SK-N-SH (cell line): ENCODE results near the gene EVC. TPM values are rescaled to one million over a fixed set of nuclear protein-coding genes. Genes with fewer than 3 reads are reported as not detected.

Experiments used
- CTCF ChIA-PET: fragments of 300-600, 350-600 bp; formaldehyde crosslinking; extraction: SDS; loops from one replicate; lab custom pipeline; 2021; lab: Yijun Ruan, JAX
- POLR2A ChIA-PET: fragments of 350-600 bp; sonication (Branson Sonifier 250); formaldehyde crosslinking; extraction: SDS; loops from one replicate; lab custom pipeline; 2020; ENCODE audit warnings: antibody characterized with exemption, inconsistent platforms; lab: Yijun Ruan, JAX
- DNase-seq: peaks from one replicate; pipeline ENCODE4 v3.0.0; 2012
- H2AFZ ChIP-seq: fragments of 200-600 bp; sonication (generic); 2 replicates; pipeline ENCODE4 v1.8.1; 2016; ENCODE audit warnings: antibody characterized with exemption, mild to moderate bottlenecking, low read depth
- H3F3A ChIP-seq: fragments of 200-600 bp; sonication (generic); replicated peaks from 2 replicates; pipeline ENCODE3; 2016; ENCODE audit warnings: antibody characterized with exemption, mild to moderate bottlenecking; ENCODE audit not compliant: insufficient read depth
- H3K27ac ChIP-seq, 2 experiments: fragments of 200-500 bp in 1 of 2; fragments of 200-600 bp in 1 of 2; sonication (Bioruptor generic) in 1 of 2; sonication (generic), shearing (Covaris generic) in 1 of 2; 2 replicates each; pipeline versions ENCODE4 v1.5.1 to v1.6.1; 2014 to 2016; ENCODE audit warnings: low read depth in 2 of 2, inconsistent platforms in 1 of 2, low read length in 1 of 2, mild to moderate bottlenecking in 1 of 2, mixed read lengths in 1 of 2
- H3K27me3 ChIP-seq: fragments of 200-600 bp; sonication (generic), shearing (Covaris generic); 2 replicates; pipeline ENCODE4 v1.6.1; 2016; ENCODE audit warnings: mixed run types; ENCODE audit not compliant: insufficient read depth
- H3K36me3 ChIP-seq, 2 experiments: fragments of 200-500 bp in 1 of 2; fragments of 200-600 bp in 1 of 2; sonication (Bioruptor generic) in 1 of 2; sonication (generic) in 1 of 2; replicated peaks in 1 of 2; 2 replicates each; pipeline versions ENCODE3 to v1.5.1; 2014 to 2016; ENCODE audit warnings: low read length in 1 of 2, mild to moderate bottlenecking in 1 of 2; ENCODE audit not compliant: insufficient read depth in 2 of 2, control insufficient read depth in 1 of 2
- H3K4me1 ChIP-seq, 2 experiments: fragments of 200-500 bp in 1 of 2; fragments of 200-600 bp in 1 of 2; sonication (Bioruptor generic) in 1 of 2; sonication (generic), shearing (Covaris generic) in 1 of 2; 2 replicates each; pipeline versions ENCODE4 v1.5.1 to v1.6.1; 2014 to 2016; ENCODE audit warnings: low read depth in 1 of 2, low read length in 1 of 2, mixed run types in 1 of 2; ENCODE audit not compliant: insufficient read depth in 2 of 2, control insufficient read depth in 1 of 2
- H3K4me2 ChIP-seq: fragments of 200-600 bp; sonication (generic), shearing (Covaris generic); 2 replicates; pipeline ENCODE4 v1.6.1; 2017; ENCODE audit warnings: mixed run types
- H3K4me3 ChIP-seq, 2 experiments: fragments of 200-500 bp in 1 of 2; fragments of 200-600 bp in 1 of 2; sonication (Bioruptor generic) in 1 of 2; sonication (generic), shearing (Covaris generic) in 1 of 2; 2 replicates each; pipeline versions ENCODE4 v1.5.1 to v1.8.1; 2014 to 2016; ENCODE audit warnings: low read depth in 2 of 2, inconsistent platforms in 1 of 2, low read length in 1 of 2, mild to moderate bottlenecking in 1 of 2, mixed read lengths in 1 of 2, moderate library complexity in 1 of 2
- H3K79me2 ChIP-seq: fragments of 200-600 bp; sonication (generic); 2 replicates; pipeline ENCODE4 v1.8.1; 2017; ENCODE audit warnings: mild to moderate bottlenecking; ENCODE audit not compliant: insufficient read depth
- H3K9ac ChIP-seq: fragments of 200-600 bp; sonication (generic); 2 replicates; pipeline ENCODE4 v1.6.1; 2017; ENCODE audit warnings: mixed run types
- H3K9me2 ChIP-seq: fragments of 200-600 bp; sonication (generic); 2 replicates; pipeline ENCODE4 v1.6.1; 2017; ENCODE audit warnings: mixed run types
- H3K9me3 ChIP-seq: fragments of 200-600 bp; sonication (generic); 2 replicates; pipeline ENCODE4 v1.6.1; 2017; ENCODE audit warnings: mixed run types, mild to moderate bottlenecking, moderate library complexity
- H4K20me1 ChIP-seq: fragments of 200-600 bp; sonication (generic); 2 replicates; pipeline ENCODE4 v1.6.1; 2017; ENCODE audit warnings: mild to moderate bottlenecking, mixed run types; ENCODE audit not compliant: insufficient read depth
- ELF1 ChIP-seq: IDR thresholded peaks from 2 replicates; pipeline ENCODE4 v1.4.0; 2012
- EZH2phosphoT487 ChIP-seq: fragments of 200-600 bp; sonication (generic); IDR thresholded peaks from 2 replicates; pipeline ENCODE4 v1.6.1; 2017; ENCODE audit warnings: low read depth, mixed run types, mild to moderate bottlenecking, antibody characterized with exemption, moderate library complexity, borderline replicate concordance
- FOXM1 ChIP-seq: IDR thresholded peaks from 2 replicates; pipeline ENCODE4 v1.4.0; 2012; ENCODE audit warnings: low read depth, mild to moderate bottlenecking
- GABPA ChIP-seq: IDR thresholded peaks from 2 replicates; pipeline ENCODE4 v1.4.0; 2012; ENCODE audit warnings: low read depth, mild to moderate bottlenecking
- GATA2 ChIP-seq: sonication (generic); formaldehyde crosslinking; IDR thresholded peaks from 2 replicates; pipeline ENCODE4 v1.5.0; 2020; ENCODE audit warnings: mild to moderate bottlenecking, missing genetic modification reagents
- JUND ChIP-seq: IDR thresholded peaks from 2 replicates; pipeline ENCODE4 v1.4.0; 2012
- MXI1 ChIP-seq: IDR thresholded peaks from 2 replicates; pipeline ENCODE4 v1.6.1; 2012; ENCODE audit warnings: mild to moderate bottlenecking, low read depth, low read length, improper control_type of control experiment
- POLR2AphosphoS5 ChIP-seq: IDR thresholded peaks from 2 replicates; pipeline ENCODE4 v1.6.1; 2012; ENCODE audit warnings: low read depth, low read length
- RFX5 ChIP-seq: IDR thresholded peaks from 2 replicates; pipeline ENCODE4 v1.6.1; 2012; ENCODE audit warnings: mild to moderate bottlenecking, improper control_type of control experiment, low read length
- RXRA ChIP-seq: IDR thresholded peaks from 2 replicates; pipeline ENCODE4 v1.4.0; 2012; ENCODE audit warnings: low read depth, mild to moderate bottlenecking, borderline replicate concordance
- SMC3 ChIP-seq: IDR thresholded peaks from 2 replicates; pipeline ENCODE4 v1.6.1; 2012; ENCODE audit warnings: low read depth, low read length, improper control_type of control experiment
- YY1 ChIP-seq: IDR thresholded peaks from 2 replicates; pipeline ENCODE4 v1.4.0; 2012; ENCODE audit warnings: low read depth, mild to moderate bottlenecking
- WGBS: methylation state at CpG from one replicate; pipeline ENCODE4 v1.1.6; 2017; ENCODE audit warnings: low lambda C conversion rate; 5-methylcytosine and 5-hydroxymethylcytosine counted together
- polyA plus RNA-seq, 3 experiments: library from polyadenylated mRNA; depleted of rRNA; stranded (reverse); fragments of >200 nt; gene quantifications; 2 replicates each; pipeline ENCODE4 v1.2.3, GENCODE V29; 2012
- TF ChIP-seq, protein P1 (sequence below): IDR thresholded peaks from 2 replicates; pipeline ENCODE4 v1.4.0; 2012; ENCODE audit warnings: low read depth, borderline replicate concordance
- TF ChIP-seq, protein P2 (sequence below): IDR thresholded peaks from 2 replicates; pipeline ENCODE4 v1.4.0; 2012; ENCODE audit warnings: low read depth, borderline replicate concordance
- TF ChIP-seq, protein P3 (sequence below): IDR thresholded peaks from 2 replicates; pipeline ENCODE4 v1.6.1; 2012; ENCODE audit warnings: mild to moderate bottlenecking, low read depth, low read length, moderate library complexity
- TF ChIP-seq, protein P4 (sequence below): fragments of 150-350 bp; IDR thresholded peaks from 2 replicates; pipeline ENCODE4 v1.6.1; 2017; ENCODE audit warnings: antibody characterized with exemption, low read length, low read depth, borderline replicate concordance

Gene EVC
- polyA plus RNA-seq, 1 of the 3 experiments (the other 2 are of a cell fraction), result 3.8 TPM

DNA sequence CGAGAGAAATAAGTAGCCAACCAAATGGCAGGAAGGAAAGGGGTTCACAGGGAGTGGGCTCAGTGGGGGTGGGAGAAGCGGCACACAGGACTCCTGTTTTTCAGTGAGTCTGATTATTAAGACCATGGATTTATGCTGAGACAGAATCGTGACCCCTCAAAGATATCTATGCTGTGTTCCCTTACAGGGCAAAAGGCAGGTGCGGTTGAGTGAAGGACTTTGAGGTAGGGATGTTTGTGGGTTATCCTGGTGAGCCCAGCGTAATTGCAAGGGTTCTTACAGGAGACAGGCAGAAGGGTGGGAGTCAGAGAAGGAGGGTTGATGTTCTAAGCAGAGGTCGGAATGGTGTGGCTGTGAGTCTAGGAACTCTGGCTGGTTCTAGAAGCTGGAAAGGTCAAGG is 73.0 kb downstream of the EVC start:
- no peak for DNase-seq
- ChIA-PET POLR2A (no interaction called here), CTCF (no interaction called here)
- no peaks in the 10 kb centered on the region for H3K9me2 ChIP-seq
- H3K36me3 ChIP-seq, result peaks cover 15 to 30% of the 10 kb centered on the region in 2 experiments
- H3K9ac ChIP-seq, result no peak overlapping the region
- no peak overlapping the region for H3K4me2 ChIP-seq
- no peaks in the 10 kb centered on the region for H3F3A ChIP-seq
- H3K9me3 ChIP-seq, result no peaks in the 10 kb centered on the region
- H2AFZ ChIP-seq, result no peak overlapping the region
- H4K20me1 ChIP-seq, result no peaks in the 10 kb centered on the region
- over 99% methylated on average over 5 of the region's 6 CpGs for WGBS
- H3K27me3 ChIP-seq, result no peaks in the 10 kb centered on the region
- no peak overlapping the region for H3K4me3 ChIP-seq
- no peak overlapping the region for H3K27ac ChIP-seq
- TF ChIP-seq POLR2AphosphoS5, result no peak
- no peak for TF ChIP-seq EZH2phosphoT487
- TF ChIP-seq JUND, result no peak
- TF ChIP-seq FOXM1, result no peak
- TF ChIP-seq, protein P1, sequence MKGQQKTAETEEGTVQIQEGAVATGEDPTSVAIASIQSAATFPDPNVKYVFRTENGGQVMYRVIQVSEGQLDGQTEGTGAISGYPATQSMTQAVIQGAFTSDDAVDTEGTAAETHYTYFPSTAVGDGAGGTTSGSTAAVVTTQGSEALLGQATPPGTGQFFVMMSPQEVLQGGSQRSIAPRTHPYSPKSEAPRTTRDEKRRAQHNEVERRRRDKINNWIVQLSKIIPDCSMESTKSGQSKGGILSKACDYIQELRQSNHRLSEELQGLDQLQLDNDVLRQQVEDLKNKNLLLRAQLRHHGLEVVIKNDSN, result no peak
- no peak for TF ChIP-seq SMC3
- TF ChIP-seq GABPA, result no peak
- H3K79me2 ChIP-seq, result no peaks in the 10 kb centered on the region
- H3K4me1 ChIP-seq, result no peaks in the 10 kb centered on the region

DNA sequence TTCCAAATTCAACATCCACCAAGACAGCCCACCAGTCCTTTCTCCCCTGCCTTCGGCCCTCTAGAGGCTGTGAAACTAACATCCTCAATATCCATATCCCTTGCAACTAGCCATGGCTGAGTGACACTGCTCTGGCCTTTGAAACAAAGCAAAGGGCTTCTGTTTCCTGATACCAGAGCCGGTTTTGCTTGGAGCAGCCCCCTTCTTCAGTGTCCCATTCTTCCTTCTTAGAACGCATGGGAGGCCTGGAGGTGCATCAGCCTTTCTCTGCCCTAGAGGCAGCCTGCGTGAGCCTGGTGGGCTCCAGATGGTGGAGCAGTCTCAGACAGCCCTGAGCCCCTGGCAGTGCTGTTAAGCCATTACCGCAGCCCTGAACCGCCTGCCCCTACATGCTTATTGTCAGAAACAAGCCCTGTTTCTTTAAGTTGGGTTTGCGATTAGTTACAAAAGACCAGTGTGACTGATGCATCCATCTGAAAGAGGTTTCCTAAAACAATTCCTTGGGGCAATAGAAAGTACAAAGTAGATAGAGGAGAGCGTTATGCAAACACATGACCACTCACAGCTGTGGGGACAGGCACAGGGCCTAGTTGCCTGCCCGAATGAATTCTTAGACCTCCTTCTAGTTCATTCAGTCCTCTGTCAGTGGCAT is 74.1 kb downstream of the EVC start:
- H3K9me3 ChIP-seq, result no peaks in the 10 kb centered on the region
- H3K9me2 ChIP-seq, result no peaks in the 10 kb centered on the region
- no peak overlapping the region for H3K4me3 ChIP-seq
- H3F3A ChIP-seq, result no peaks in the 10 kb centered on the region
- 88% methylated on average over 7 of the region's 9 CpGs for WGBS
- ChIA-PET CTCF (interaction anchor here (0.9 to 2.9 kb wide), 3 partner anchors 8 to 734 kb away, joined by 3 to 12 read pairs (median 3); no protein-coding TSS in a partner anchor), POLR2A (interaction anchor here (0.7 kb wide), 1 partner anchor 437 kb away, joined by 3 read pairs; no protein-coding TSS in a partner anchor)
- H3K79me2 ChIP-seq, result no peaks in the 10 kb centered on the region
- no peak for DNase-seq
- H3K4me1 ChIP-seq, result no peaks in the 10 kb centered on the region
- no peak overlapping the region for H2AFZ ChIP-seq
- H3K27me3 ChIP-seq, result no peaks in the 10 kb centered on the region
- H4K20me1 ChIP-seq, result no peaks in the 10 kb centered on the region
- TF ChIP-seq GATA2 (CRISPR knock-in tag), result no peak
- TF ChIP-seq YY1, result no peak
- TF ChIP-seq, protein P2, sequence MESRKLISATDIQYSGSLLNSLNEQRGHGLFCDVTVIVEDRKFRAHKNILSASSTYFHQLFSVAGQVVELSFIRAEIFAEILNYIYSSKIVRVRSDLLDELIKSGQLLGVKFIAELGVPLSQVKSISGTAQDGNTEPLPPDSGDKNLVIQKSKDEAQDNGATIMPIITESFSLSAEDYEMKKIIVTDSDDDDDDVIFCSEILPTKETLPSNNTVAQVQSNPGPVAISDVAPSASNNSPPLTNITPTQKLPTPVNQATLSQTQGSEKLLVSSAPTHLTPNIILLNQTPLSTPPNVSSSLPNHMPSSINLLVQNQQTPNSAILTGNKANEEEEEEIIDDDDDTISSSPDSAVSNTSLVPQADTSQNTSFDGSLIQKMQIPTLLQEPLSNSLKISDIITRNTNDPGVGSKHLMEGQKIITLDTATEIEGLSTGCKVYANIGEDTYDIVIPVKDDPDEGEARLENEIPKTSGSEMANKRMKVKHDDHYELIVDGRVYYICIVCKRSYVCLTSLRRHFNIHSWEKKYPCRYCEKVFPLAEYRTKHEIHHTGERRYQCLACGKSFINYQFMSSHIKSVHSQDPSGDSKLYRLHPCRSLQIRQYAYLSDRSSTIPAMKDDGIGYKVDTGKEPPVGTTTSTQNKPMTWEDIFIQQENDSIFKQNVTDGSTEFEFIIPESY, result no peak
- TF ChIP-seq ELF1, result no peak
- TF ChIP-seq MXI1, result no peak
- TF ChIP-seq FOXM1, result no peak
- TF ChIP-seq, protein P3, sequence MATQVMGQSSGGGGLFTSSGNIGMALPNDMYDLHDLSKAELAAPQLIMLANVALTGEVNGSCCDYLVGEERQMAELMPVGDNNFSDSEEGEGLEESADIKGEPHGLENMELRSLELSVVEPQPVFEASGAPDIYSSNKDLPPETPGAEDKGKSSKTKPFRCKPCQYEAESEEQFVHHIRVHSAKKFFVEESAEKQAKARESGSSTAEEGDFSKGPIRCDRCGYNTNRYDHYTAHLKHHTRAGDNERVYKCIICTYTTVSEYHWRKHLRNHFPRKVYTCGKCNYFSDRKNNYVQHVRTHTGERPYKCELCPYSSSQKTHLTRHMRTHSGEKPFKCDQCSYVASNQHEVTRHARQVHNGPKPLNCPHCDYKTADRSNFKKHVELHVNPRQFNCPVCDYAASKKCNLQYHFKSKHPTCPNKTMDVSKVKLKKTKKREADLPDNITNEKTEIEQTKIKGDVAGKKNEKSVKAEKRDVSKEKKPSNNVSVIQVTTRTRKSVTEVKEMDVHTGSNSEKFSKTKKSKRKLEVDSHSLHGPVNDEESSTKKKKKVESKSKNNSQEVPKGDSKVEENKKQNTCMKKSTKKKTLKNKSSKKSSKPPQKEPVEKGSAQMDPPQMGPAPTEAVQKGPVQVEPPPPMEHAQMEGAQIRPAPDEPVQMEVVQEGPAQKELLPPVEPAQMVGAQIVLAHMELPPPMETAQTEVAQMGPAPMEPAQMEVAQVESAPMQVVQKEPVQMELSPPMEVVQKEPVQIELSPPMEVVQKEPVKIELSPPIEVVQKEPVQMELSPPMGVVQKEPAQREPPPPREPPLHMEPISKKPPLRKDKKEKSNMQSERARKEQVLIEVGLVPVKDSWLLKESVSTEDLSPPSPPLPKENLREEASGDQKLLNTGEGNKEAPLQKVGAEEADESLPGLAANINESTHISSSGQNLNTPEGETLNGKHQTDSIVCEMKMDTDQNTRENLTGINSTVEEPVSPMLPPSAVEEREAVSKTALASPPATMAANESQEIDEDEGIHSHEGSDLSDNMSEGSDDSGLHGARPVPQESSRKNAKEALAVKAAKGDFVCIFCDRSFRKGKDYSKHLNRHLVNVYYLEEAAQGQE, result no peak
- TF ChIP-seq RXRA, result no peak
- TF ChIP-seq, protein P4, sequence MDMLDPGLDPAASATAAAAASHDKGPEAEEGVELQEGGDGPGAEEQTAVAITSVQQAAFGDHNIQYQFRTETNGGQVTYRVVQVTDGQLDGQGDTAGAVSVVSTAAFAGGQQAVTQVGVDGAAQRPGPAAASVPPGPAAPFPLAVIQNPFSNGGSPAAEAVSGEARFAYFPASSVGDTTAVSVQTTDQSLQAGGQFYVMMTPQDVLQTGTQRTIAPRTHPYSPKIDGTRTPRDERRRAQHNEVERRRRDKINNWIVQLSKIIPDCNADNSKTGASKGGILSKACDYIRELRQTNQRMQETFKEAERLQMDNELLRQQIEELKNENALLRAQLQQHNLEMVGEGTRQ, result no peak
- TF ChIP-seq RFX5, result no peak
- TF ChIP-seq, all 33 proteins: peak for 0
- Histone ChIP-seq H3K36me3 (peaks cover 14 to 30% of the 10 kb centered on the region in 2 experiments), H3K9ac (no peak overlapping the region), H3K4me2 (no peak overlapping the region), H3K27ac (no peak overlapping the region)
